GM12865 (cell line): ENCODE measurements around the gene ABT1.

ENCODE experiments used
- DNase-seq: peaks from one replicate; pipeline ENCODE4 v3.0.0; 2010; ENCODE audit warnings: low read depth
- H3K4me3 ChIP-seq: 2 replicates; pipeline ENCODE4 v1.5.1; 2011; ENCODE audit warnings: mild to moderate bottlenecking, low read depth, low read length, control low read depth
- CTCF ChIP-seq: IDR thresholded peaks from 2 replicates; pipeline ENCODE4 v1.5.1; 2011; ENCODE audit warnings: low read length, control low read depth, low read depth, inconsistent platforms; ENCODE audit not compliant: insufficient read depth; ENCODE audit errors: missing control alignments

ABT1 gene

GRCh38 chr6:26554447-26554696 lies 42.4 kb upstream of the ABT1 start:
- no peak for TF ChIP-seq CTCF
- peak overlapping the region; percentile 65 for H3K4me3 ChIP-seq
- DNase-seq, result no peak

- H3K4me3 ChIP-seq, result peak overlapping the region; percentile 65
- TF ChIP-seq CTCF, result no peak
- DNase-seq, result peak; percentile 88
These were observed 41.9 kb upstream of the ABT1 start for GRCh38 chr6:26554697-26555504.

GRCh38 chr6:26555505-26556262 lies 41.1 kb upstream of the ABT1 start:
- DNase-seq, result peak; percentile 49
- H3K4me3 ChIP-seq, result peak overlapping the region; percentile 65
- no peak for TF ChIP-seq CTCF

GRCh38 chr6:26556263-26557070 lies 40.3 kb upstream of the ABT1 start:
- TF ChIP-seq CTCF, result no peak
- DNase-seq, result peak; percentile 89
- H3K4me3 ChIP-seq, result peak overlapping the region; percentile 65

- peak; percentile 69 for DNase-seq
- TF ChIP-seq CTCF, result no peak
- H3K4me3 ChIP-seq, result peak overlapping the region; percentile 6; the same call in 1 of the 2 replicates
These were observed 35.0 kb upstream of the ABT1 start for GRCh38 chr6:26561533-26562466.

- no peak for DNase-seq
- no peak for TF ChIP-seq CTCF
- no peak overlapping the region for H3K4me3 ChIP-seq
These were observed 33.3 kb upstream of the ABT1 start for GRCh38 chr6:26563488-26563887.
